HTR-8/SVneo (cell line): ENCODE data around the gene PRPSAP2.
"Not testable (repeated sequence)": the region's sequence is repeated elsewhere in the genome, so short reads cannot be mapped to it uniquely, and the experiment has no call there.

Experiments
- DNase-seq: peaks from one replicate; pipeline ENCODE4 v3.0.0; 2011; ENCODE audit warnings: low spot score, mixed read lengths; ENCODE audit not compliant: insufficient read length
- FAIRE-seq: peaks from 2 replicates; lab custom pipeline; 2011; peaks lifted over from hg19 to GRCh38; lab: Jason Lieb, UNC

The PRPSAP2 gene

GRCh38 chr17:18877104-18877645 lies 19.2 kb downstream of the PRPSAP2 start:
- FAIRE-seq (peak; percentile 86), DNase-seq (peak; percentile 57)

- no peak for DNase-seq
- no peak for FAIRE-seq
These were observed 30.9 kb downstream of the PRPSAP2 start for GRCh38 chr17:18888766-18889290.

GRCh38 chr17:18889658-18890057 lies 31.7 kb downstream of the PRPSAP2 start:
- FAIRE-seq (no peak), DNase-seq (no peak)

GRCh38 chr17:18891541-18891940 lies 33.6 kb downstream of the PRPSAP2 start:
- FAIRE-seq (peak; percentile 51), DNase-seq (no peak)

GRCh38 chr17:18896146-18896545 lies 38.2 kb downstream of the PRPSAP2 start:
- no peak for DNase-seq
- no peak for FAIRE-seq

- FAIRE-seq (no peak), DNase-seq (no peak)
These were observed 39.0 kb downstream of the PRPSAP2 start for GRCh38 chr17:18896947-18897346.

GRCh38 chr17:18904482-18904881 lies 46.6 kb downstream of the PRPSAP2 start:
- DNase-seq (no peak), FAIRE-seq (no peak)

- no peak for FAIRE-seq
- DNase-seq: no peak
These were observed 47.3 kb downstream of the PRPSAP2 start for GRCh38 chr17:18905226-18905625.

- no peak for FAIRE-seq
- no peak for DNase-seq
These were observed 52.4 kb downstream of the PRPSAP2 start for GRCh38 chr17:18910326-18910725.

GRCh38 chr17:18910881-18911280 lies 53.0 kb downstream of the PRPSAP2 start:
- peak; percentile 51 for FAIRE-seq
- no peak for DNase-seq

GRCh38 chr17:18916816-18917500 lies 59.0 kb downstream of the PRPSAP2 start:
- no peak for DNase-seq
- no peak for FAIRE-seq

- no peak for FAIRE-seq
- DNase-seq: no peak
These were observed 59.6 kb downstream of the PRPSAP2 start for GRCh38 chr17:18917506-18918032.

GRCh38 chr17:18919963-18920362 lies 62.0 kb downstream of the PRPSAP2 start:
- no peak for DNase-seq
- no peak for FAIRE-seq

- DNase-seq (no peak), FAIRE-seq (no peak)
These were observed 63.0 kb downstream of the PRPSAP2 start for GRCh38 chr17:18920911-18921441.

GRCh38 chr17:18921485-18921884 lies 63.6 kb downstream of the PRPSAP2 start:
- DNase-seq (no peak), FAIRE-seq (no peak)

GRCh38 chr17:18921912-18922451 lies 64.1 kb downstream of the PRPSAP2 start:
- FAIRE-seq: no peak
- no peak for DNase-seq

GRCh38 chr17:18922596-18922995 lies 64.7 kb downstream of the PRPSAP2 start:
- DNase-seq, FAIRE-seq: not testable (repeated sequence)

GRCh38 chr17:18925187-18925586 lies 67.3 kb downstream of the PRPSAP2 start:
- FAIRE-seq: peak; percentile 9
- DNase-seq: no peak

- FAIRE-seq (peak; percentile 13), DNase-seq (no peak)
These were observed 70.7 kb downstream of the PRPSAP2 start for GRCh38 chr17:18928628-18929125.

GRCh38 chr17:18932360-18933055 lies 74.6 kb downstream of the PRPSAP2 start:
- DNase-seq (no peak), FAIRE-seq (no peak)
